ENCODE data around the gene KISS1.

The KISS1 gene

DNA sequence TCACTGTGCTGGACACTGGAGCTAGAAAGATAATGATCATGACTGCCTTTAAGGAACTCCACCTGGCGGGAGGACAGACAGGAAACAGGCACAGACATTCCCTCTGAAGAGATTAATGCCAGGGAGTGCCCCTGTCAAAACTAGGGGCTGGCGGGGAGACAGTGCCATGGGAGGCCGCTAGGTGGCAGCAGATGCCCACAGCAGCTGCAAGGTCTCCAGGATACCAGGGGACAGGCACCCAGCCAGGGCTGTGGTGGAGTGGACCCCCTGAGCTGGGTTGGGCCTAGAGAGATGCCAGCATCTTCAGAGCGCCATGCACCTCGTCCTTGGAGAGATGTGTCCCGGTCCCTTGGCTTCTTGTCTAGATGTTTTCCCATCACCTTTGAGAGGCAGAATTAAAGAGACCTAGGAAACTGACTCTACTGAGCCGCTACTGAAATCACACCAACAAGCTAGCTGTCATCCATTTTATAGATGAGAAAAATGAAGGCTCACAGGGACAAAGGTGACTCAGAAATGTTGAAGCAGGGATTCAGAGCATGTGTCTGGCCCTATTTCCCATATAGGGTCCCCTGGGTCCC, 33.7 kb downstream of the KISS1 start:
- ChIA-PET CTCF (interaction anchor here (0.6 to 2.6 kb wide), 18 partner anchors 27 to 339 kb away, joined by 3 to 18 read pairs (median 4); no protein-coding TSS in a partner anchor), POLR2A (interaction anchor here (1.5 kb wide), 1 partner anchor 201 kb away, joined by 3 read pairs; no protein-coding TSS in a partner anchor)
- TF ChIP-seq BHLHE40 (IDR thresholded peaks at IDR 0.05; ENCODE audit: borderline replicate concordance): no peak
- TF ChIP-seq TARDBP (IDR thresholded peaks at IDR 0.05): no peak
- TF ChIP-seq, protein P1, sequence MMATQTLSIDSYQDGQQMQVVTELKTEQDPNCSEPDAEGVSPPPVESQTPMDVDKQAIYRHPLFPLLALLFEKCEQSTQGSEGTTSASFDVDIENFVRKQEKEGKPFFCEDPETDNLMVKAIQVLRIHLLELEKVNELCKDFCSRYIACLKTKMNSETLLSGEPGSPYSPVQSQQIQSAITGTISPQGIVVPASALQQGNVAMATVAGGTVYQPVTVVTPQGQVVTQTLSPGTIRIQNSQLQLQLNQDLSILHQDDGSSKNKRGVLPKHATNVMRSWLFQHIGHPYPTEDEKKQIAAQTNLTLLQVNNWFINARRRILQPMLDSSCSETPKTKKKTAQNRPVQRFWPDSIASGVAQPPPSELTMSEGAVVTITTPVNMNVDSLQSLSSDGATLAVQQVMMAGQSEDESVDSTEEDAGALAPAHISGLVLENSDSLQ (IDR thresholded peaks at IDR 0.05): peak; percentile 37
- no peak for TF ChIP-seq CTBP1 (IDR thresholded peaks at IDR 0.05; ENCODE audit: borderline replicate concordance)
- DNase-seq (ENCODE audit: extremely low spot score): peak; percentile 93

DNA sequence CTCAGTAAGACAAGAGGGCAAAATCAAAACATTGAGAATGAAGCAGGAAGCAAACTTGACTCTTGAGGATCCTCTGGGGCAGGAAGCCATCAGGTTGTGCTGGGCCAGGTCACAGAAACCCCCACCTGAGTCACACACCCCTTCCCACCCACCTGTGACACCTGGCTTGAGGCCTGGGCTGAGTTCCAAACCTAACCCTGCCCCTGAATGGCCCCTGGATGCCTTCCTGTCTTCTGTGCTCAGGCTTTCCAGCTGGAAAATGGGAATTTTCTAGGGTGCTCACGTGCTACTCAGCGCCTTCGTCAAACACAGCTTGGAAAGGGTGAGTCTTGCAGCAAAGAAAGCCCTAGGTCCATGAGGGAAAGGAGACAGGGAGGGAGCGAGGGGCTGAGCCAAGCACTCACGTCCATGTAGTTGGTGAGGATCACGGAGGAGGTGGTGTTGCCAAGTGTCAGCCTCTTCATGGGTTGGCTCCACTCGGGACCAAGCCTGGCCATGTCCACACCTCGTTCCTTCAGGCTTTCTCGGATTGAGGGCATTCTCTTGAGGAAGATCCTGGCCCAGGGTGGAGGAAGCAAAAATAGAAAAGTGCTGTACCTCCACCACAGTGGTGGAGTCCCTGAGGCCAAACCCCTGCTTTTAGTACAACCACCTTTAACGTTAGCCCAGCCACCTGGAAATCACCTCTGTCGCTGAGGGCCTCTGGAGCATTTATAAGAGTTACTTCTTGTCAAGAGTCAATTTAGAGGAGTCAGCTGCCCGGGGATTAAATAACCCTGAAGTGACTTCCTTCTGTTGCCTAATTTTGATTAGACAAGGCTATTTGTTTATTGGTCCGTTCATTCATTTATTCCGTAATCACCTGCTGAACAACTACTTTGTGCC, 34.4 kb downstream of the KISS1 start:
- no peak for DNase-seq (ENCODE audit: extremely low spot score)
- TF ChIP-seq LEF1 (IDR thresholded peaks at IDR 0.05; ENCODE audit: borderline replicate concordance) (no peak), SUZ12 (IDR thresholded peaks at IDR 0.05) (no peak), HDGF (IDR thresholded peaks at IDR 0.05; ENCODE audit: borderline replicate concordance) (no peak), ZNF384 (IDR thresholded peaks at IDR 0.05) (no peak), ELF4 (IDR thresholded peaks at IDR 0.05) (no peak), NFRKB (IDR thresholded peaks at IDR 0.05) (no peak), FOXM1 (IDR thresholded peaks at IDR 0.05; ENCODE audit: borderline replicate concordance) (no peak), FOXK2 (IDR thresholded peaks at IDR 0.05) (no peak)
- CTCF ChIA-PET: interaction anchor here (0.5 to 2.6 kb wide), 9 partner anchors 32 to 339 kb away, joined by 3 to 18 read pairs (median 4); no protein-coding TSS in a partner anchor
- POLR2A ChIA-PET: interaction anchor here (1.5 kb wide), 1 partner anchor 202 kb away, joined by 3 read pairs; no protein-coding TSS in a partner anchor

DNA sequence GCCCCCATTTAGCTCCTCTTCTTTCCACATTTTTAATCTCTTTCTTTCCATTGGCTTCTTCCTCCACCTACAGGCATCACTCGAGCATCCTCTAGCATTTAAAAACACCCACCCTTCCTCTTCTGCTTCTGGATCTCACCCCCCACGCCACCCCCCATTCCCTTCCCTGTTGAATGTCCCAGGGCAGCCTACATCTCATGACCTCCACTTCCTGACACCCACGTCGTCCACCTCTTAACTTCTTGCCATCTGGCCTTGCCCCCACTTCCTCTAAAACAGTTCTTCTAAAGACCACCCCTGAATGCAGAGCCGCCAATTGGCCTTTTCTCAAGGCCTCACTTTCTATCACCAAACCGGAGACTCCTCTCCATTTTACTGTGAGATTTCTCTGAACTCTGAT, 38.3 kb downstream of the KISS1 start:
- POLR2A ChIA-PET: interaction anchor here (0.6 kb wide), 1 partner anchor 58 kb away, joined by 3 read pairs; no protein-coding TSS in a partner anchor
- TF ChIP-seq FOXK2 (IDR thresholded peaks at IDR 0.05): no peak
- TF ChIP-seq FOXA1 (IDR thresholded peaks at IDR 0.05): no peak
- TF ChIP-seq ARNT (IDR thresholded peaks at IDR 0.05): no peak
- TF ChIP-seq NFRKB (IDR thresholded peaks at IDR 0.05): no peak
- TF ChIP-seq ELF4 (IDR thresholded peaks at IDR 0.05): no peak
- no peak for TF ChIP-seq LEF1 (IDR thresholded peaks at IDR 0.05; ENCODE audit: borderline replicate concordance)
- TF ChIP-seq SUZ12 (IDR thresholded peaks at IDR 0.05): no peak
- no peak for TF ChIP-seq HDGF (IDR thresholded peaks at IDR 0.05; ENCODE audit: borderline replicate concordance)
- TF ChIP-seq BHLHE40 (IDR thresholded peaks at IDR 0.05; ENCODE audit: borderline replicate concordance): no peak
- TF ChIP-seq L3MBTL2 (conservative IDR thresholded peaks at IDR 0.05): no peak
- no peak for TF ChIP-seq CTBP1 (IDR thresholded peaks at IDR 0.05; ENCODE audit: borderline replicate concordance)
- no peak for DNase-seq (ENCODE audit: extremely low spot score)
- CTCF ChIA-PET: interaction anchor here (0.6 kb wide), 1 partner anchor 171 kb away, joined by 3 read pairs; no protein-coding TSS in a partner anchor

DNA sequence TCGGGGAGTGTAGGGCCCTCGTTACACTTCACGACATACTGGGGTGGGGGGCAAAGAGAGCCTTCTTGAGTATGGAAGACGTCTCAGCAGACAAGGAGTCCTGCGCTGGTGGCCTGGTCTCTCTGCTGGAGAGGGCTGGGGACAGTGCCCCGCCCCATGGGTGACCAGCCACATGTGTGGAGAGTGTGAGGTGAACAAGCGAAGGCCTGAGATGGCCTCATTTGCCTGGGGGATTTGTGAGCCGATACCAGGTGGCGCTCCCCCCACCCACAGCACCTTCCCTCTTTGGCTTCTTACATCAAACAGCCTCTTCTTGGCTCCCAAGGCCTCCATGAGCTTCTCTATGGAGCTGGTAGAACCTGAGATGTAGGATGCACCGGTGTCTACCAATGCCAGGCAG, 40.4 kb downstream of the KISS1 start:
- POLR2A ChIA-PET: no interaction called here
- no peak for TF ChIP-seq TARDBP (IDR thresholded peaks at IDR 0.05)
- TF ChIP-seq HDGF (IDR thresholded peaks at IDR 0.05; ENCODE audit: borderline replicate concordance): no peak
- TF ChIP-seq, protein P1 (IDR thresholded peaks at IDR 0.05): no peak
- no peak for TF ChIP-seq SUZ12 (IDR thresholded peaks at IDR 0.05)
- no peak for TF ChIP-seq FOXM1 (IDR thresholded peaks at IDR 0.05; ENCODE audit: borderline replicate concordance)
- DNase-seq (ENCODE audit: extremely low spot score): no peak
- CTCF ChIA-PET: no interaction called here

DNA sequence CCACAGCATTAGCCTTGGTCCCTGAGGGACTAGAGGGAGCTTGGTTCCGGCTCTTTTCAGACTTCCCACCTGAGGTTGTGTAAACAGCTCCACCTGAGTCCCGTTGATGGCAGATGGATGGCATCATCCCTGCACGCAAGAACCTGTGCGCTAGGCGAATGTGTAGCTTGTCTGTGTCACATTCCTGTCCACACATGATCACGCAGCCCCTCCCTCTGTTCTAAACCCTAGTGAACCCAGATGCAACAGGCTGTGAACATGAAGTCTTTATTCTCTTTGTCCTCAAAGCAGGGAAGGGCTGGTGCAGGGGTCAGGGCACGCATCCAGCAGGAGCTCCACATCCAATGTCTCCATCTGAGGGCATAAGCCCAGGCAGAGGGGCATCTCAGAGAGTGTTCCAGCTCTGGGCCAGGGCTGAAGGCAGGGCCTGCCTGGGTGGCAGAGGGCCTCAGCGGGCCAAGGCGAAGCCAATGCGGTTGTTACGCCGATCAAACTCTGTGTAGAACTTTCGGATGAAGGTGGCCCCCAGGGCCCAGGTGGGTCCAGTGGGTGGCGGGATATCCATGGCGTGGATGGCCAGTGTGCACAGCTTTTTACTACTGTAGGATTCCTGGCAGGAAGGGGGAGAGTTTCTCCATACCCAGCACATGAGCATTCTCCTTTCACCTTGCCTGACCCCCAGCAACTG, 41.6 kb downstream of the KISS1 start:
- POLR2A ChIA-PET: no interaction called here

More for the DNA sequence above, 41.6 kb downstream of the KISS1 start:
- CTCF ChIA-PET: interaction anchor here (0.5 to 0.9 kb wide), 2 partner anchors 26 to 209 kb away, joined by 3 read pairs; no protein-coding TSS in a partner anchor
- TF ChIP-seq L3MBTL2 (conservative IDR thresholded peaks at IDR 0.05) (no peak), TARDBP (IDR thresholded peaks at IDR 0.05) (no peak), BHLHE40 (IDR thresholded peaks at IDR 0.05; ENCODE audit: borderline replicate concordance) (no peak), ZNF384 (IDR thresholded peaks at IDR 0.05) (no peak), LEF1 (IDR thresholded peaks at IDR 0.05; ENCODE audit: borderline replicate concordance) (no peak), HDGF (IDR thresholded peaks at IDR 0.05; ENCODE audit: borderline replicate concordance) (no peak), ARNT (IDR thresholded peaks at IDR 0.05) (no peak), SUZ12 (IDR thresholded peaks at IDR 0.05) (no peak), FOXA1 (IDR thresholded peaks at IDR 0.05) (no peak), NFRKB (IDR thresholded peaks at IDR 0.05) (no peak), SP1 (IDR thresholded peaks at IDR 0.05) (no peak), CTBP1 (IDR thresholded peaks at IDR 0.05; ENCODE audit: borderline replicate concordance) (no peak), FOXK2 (IDR thresholded peaks at IDR 0.05) (no peak), ELF4 (IDR thresholded peaks at IDR 0.05) (no peak), FOXM1 (IDR thresholded peaks at IDR 0.05; ENCODE audit: borderline replicate concordance) (no peak)
- TF ChIP-seq, protein P1 (IDR thresholded peaks at IDR 0.05): no peak
- no peak for DNase-seq (ENCODE audit: extremely low spot score)

Data from HEK293T (cell line).